HG03565 (cell line): ENCODE results near the gene RPS25.
"Not testable (repeated sequence)": the region's sequence is repeated elsewhere in the genome, so short reads cannot be mapped to it uniquely, and the experiment has no call there.

Experiments used
- ATAC-seq: cut with Tn5 transposase; IDR thresholded peaks from one replicate; pipeline ENCODE4 v1.9.1; 2021; ENCODE audit warnings: mild to moderate bottlenecking, moderate library complexity; ENCODE audit not compliant: unreplicated experiment

RPS25 gene

GRCh38 chr11:119041821-119042514 is 23.8 kb upstream of the RPS25 start:
- ATAC-seq, result no peak

- ATAC-seq, result not testable (repeated sequence)
Observed at GRCh38 chr11:119039471-119039870, 21.3 kb upstream of the RPS25 start.

- ATAC-seq, result no peak
Observed at GRCh38 chr11:119038884-119039283, 20.7 kb upstream of the RPS25 start.

- no peak for ATAC-seq
Observed at GRCh38 chr11:119034813-119035212, 16.7 kb upstream of the RPS25 start.

GRCh38 chr11:119033421-119033820 is 15.3 kb upstream of the RPS25 start:
- not testable (repeated sequence) for ATAC-seq

- ATAC-seq, result no peak
Observed at GRCh38 chr11:119031912-119032280, 13.8 kb upstream of the RPS25 start.

GRCh38 chr11:119030329-119031047 is 12.3 kb upstream of the RPS25 start, which contains the start of gene SLC37A4:
TSS of gene SLC37A4 (minus strand) at chr11:119030877.
- ATAC-seq, result peak; percentile 93

GRCh38 chr11:119030029-119030328 is 11.8 kb upstream of the RPS25 start:
- ATAC-seq, result peak; percentile 14

- ATAC-seq, result peak; percentile 3
Observed at GRCh38 chr11:119029340-119030028, 11.3 kb upstream of the RPS25 start.

- no peak for ATAC-seq
Observed at GRCh38 chr11:119029069-119029339, 10.9 kb upstream of the RPS25 start.

- no peak for ATAC-seq
Observed at GRCh38 chr11:119028346-119029068, 10.4 kb upstream of the RPS25 start.

- no peak for ATAC-seq
Observed at GRCh38 chr11:119027561-119028345, 9.6 kb upstream of the RPS25 start.

- ATAC-seq, result no peak
Observed at GRCh38 chr11:119026970-119027369, 8.8 kb upstream of the RPS25 start.

- ATAC-seq, result no peak
Observed at GRCh38 chr11:119025978-119026766, 8.0 kb upstream of the RPS25 start.

GRCh38 chr11:119025541-119025940 is 7.4 kb upstream of the RPS25 start:
- ATAC-seq, result no peak

- no peak for ATAC-seq
Observed at GRCh38 chr11:119025099-119025473, 6.9 kb upstream of the RPS25 start.

GRCh38 chr11:119024430-119025098 is 6.4 kb upstream of the RPS25 start:
- no peak for ATAC-seq

GRCh38 chr11:119023741-119024140 is 5.6 kb upstream of the RPS25 start:
- ATAC-seq, result no peak

GRCh38 chr11:119021631-119022030 is 3.5 kb upstream of the RPS25 start:
- no peak for ATAC-seq

GRCh38 chr11:119019996-119020395 is 1.9 kb upstream of the RPS25 start:
- no peak for ATAC-seq
